Measurements from ENCODE around the gene CLVS2.

CLVS2 gene

GRCh38 chr6:123027408-123027807 is 31.4 kb downstream of the CLVS2 start:
- no peak for DNase-seq (ENCODE audit: low spot score)

DNA sequence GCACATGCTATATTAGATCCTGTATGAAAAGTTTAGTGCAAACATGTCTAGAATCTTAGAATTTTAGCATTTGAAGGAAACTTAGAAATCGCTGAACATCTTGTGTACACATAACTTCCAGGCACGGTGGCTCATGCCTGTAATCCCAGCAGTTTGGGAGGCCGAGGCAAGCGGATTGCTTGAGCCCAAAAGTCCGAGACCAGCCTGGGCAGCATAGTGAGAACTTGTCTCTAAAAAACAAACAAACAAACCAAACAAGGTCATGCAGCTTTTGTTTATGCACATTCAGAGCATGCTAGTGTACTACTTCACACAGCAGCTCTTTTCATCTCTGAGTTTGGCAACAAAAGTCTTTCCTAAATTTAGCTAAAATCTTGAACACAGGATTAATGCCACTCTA is 32.2 kb downstream of the CLVS2 start:
- DNase-seq (ENCODE audit: low spot score), result no peak

GRCh38 chr6:123030282-123030681 is 34.2 kb downstream of the CLVS2 start:
- DNase-seq (ENCODE audit: low spot score), result no peak

- DNase-seq (ENCODE audit: low spot score), result no peak
Measured at GRCh38 chr6:123036648-123037047, 40.6 kb downstream of the CLVS2 start.

DNA sequence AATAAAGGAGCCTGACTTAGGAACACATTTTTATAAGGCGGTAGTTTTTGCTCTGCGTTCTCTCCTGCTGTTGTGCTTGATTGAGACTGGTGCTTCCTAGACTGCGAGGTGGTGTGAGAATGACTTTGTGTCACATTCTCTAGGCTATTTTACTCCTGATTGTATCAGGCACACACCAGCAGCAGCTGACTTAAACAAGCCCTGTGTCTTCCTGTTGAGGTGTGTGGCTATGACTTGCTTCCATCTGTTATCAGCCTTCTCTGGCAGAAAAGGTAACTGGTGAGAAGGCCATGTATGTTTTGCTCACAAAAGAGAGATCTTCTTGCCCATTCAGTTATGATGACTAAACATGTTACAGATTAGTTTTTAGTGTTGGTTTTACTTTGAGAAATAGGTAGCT is 43.4 kb downstream of the CLVS2 start:
- DNase-seq (ENCODE audit: low spot score), result no peak

DNA sequence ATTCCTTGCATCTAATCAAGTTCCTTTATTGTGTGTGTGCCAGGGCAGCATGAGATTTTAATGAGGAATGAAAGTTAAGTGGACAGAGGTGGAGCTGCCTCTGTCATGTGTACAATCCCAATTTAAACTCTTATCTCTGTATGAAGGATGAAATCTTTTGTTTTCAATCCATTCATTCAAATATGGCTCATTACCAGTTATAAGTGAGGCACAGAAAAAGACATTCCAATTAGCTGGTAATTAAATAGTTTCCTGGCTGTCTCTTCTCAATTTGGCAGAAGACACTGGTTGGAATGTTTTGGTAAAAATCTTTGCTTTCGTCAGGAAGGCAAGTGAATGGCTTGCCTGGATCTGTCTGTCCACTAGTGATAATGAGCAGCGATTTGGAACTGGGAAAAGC is 46.4 kb downstream of the CLVS2 start:
- no peak for DNase-seq (ENCODE audit: low spot score)

- no peak for DNase-seq (ENCODE audit: low spot score)
Measured at GRCh38 chr6:123044341-123044860, 48.4 kb downstream of the CLVS2 start.

DNA sequence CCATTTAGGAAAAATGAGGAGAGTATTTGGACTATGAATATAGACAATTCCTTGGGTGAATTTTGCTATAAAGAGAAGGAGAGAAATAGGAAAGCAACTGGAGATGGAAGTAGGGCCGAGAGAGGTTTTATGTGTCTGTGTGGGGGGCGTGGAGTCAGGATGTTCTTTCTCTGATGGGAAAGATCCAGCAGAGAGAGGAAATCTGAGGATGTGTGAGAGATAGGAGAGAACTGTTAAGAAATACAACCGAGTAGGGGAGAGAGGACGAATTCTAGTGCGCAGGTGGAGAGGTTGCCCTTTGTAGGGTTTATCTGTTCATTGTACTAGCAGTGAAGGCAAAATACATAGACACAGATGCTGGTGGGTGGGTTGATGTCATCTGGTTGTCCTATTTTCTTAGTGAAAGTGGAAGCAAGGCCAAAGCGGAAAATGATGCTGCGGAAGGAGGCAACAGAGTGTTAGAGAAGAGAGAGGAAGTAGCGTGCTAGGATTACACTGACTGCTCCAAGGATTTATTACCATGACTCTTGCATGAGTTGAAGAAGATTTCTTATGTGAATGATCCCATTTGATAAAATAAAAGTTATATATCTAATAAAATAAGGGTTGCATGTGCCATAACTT is 57.7 kb downstream of the CLVS2 start:
- DNase-seq (ENCODE audit: low spot score), result no peak

DNA sequence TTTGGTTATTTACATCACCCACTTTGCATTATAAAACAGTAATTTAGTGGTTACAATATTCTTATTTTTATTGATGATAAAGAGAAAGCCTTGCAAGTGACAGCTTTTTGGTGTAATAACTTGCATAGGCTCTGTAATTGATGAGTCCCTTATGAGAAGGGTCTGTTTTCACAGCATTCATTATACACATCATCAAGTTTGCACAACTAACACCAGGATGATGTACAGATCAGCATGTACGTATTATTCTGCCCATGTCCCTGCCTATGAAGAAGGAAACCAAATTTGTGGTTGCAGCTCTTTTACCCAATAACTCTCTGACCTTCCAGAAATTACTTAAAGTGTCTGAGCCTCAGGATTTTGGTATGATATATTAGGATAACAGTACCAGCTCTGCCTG is 59.2 kb downstream of the CLVS2 start:
- DNase-seq (ENCODE audit: low spot score), result no peak

GRCh38 chr6:123062670-123063069 is 66.6 kb downstream of the CLVS2 start:
- DNase-seq (ENCODE audit: low spot score), result no peak

DNA sequence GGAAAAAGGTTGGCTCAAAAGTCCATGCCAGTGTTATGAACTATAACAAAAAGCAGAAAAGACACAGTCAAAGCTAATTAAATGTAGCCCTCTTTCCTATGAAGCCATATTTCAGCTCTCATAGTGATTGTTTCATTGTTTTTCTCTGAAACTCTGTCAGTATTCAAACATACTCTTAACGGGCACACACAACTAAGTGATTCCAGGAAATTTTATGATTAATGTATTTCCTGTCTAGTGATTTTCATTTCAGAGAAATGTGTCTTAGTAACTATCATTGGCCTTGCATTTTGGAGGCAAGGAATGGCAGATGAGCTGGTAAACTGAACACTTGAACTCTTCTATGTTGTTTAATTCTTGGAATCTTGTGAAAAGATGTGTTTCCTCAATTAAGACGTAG is 68.0 kb downstream of the CLVS2 start:
- no peak for DNase-seq (ENCODE audit: low spot score)

GRCh38 chr6:123074616-123075015 is 78.6 kb downstream of the CLVS2 start:
- no peak for DNase-seq (ENCODE audit: low spot score)

DNA sequence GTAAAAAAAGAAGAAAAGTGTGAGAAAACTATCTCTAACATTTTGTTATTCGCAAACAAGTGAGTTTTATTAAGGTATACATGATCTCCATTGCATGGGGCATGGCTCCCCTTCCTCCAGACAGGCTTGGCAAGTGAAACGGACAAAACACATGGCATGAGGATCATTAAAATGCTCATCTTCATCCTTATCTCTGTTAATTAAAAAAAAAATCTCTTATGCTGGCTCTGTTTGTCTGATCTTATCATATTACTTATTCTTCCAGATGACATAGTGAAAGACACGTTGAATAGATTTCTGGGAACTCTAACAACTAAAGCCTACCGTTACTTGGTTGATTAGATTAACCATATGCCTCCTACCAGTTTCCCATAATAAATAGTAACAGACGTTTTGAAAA is 89.4 kb downstream of the CLVS2 start:
- DNase-seq (ENCODE audit: low spot score), result no peak

DNA sequence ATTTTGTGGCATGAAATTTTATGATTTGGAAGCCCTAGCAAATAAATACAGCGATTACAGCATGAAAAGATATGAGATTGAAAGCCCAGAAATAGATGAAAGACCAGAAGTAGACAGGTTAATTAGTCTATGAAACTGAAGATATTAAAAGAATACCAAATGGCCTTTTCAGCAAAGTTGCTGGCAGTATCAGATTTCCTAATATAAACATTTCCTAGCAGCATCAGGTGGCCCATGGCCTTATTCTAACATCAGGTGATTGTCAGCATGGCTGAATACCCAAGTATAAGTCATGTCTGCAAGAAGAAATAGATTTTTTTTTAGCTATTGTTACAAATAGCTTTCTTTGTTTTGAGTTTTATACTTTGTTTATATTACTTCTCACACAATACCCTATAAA is 93.2 kb downstream of the CLVS2 start:
- DNase-seq (ENCODE audit: low spot score), result no peak

GRCh38 chr6:123091091-123091895 is 95.3 kb downstream of the CLVS2 start:
- DNase-seq (ENCODE audit: low spot score), result no peak

- DNase-seq (ENCODE audit: low spot score), result no peak
Measured at GRCh38 chr6:123091896-123092271, 95.8 kb downstream of the CLVS2 start.

- no peak for DNase-seq (ENCODE audit: low spot score)
Measured at GRCh38 chr6:123094795-123095194, 98.8 kb downstream of the CLVS2 start.

GRCh38 chr6:123105561-123105960 is 109.5 kb downstream of the CLVS2 start:
- no peak for DNase-seq (ENCODE audit: low spot score)

DNA sequence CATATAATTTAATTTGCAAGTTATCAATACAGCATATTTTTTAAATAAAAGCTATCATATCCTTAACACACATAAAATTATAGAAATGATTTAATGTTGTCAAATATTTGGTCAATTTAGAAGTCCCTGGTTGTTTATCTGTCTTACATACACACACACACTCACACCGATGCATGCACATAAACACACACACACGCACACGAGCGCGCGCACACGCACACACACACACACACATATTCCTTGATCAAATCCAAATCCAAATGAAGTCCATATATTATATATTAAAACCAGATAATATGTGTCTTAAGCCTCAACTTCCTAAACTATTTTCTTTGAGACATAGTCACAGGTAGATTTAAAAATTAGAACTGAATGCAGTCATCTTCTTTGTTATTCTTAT is 120.3 kb downstream of the CLVS2 start:
- no peak for DNase-seq (ENCODE audit: low spot score)

DNA sequence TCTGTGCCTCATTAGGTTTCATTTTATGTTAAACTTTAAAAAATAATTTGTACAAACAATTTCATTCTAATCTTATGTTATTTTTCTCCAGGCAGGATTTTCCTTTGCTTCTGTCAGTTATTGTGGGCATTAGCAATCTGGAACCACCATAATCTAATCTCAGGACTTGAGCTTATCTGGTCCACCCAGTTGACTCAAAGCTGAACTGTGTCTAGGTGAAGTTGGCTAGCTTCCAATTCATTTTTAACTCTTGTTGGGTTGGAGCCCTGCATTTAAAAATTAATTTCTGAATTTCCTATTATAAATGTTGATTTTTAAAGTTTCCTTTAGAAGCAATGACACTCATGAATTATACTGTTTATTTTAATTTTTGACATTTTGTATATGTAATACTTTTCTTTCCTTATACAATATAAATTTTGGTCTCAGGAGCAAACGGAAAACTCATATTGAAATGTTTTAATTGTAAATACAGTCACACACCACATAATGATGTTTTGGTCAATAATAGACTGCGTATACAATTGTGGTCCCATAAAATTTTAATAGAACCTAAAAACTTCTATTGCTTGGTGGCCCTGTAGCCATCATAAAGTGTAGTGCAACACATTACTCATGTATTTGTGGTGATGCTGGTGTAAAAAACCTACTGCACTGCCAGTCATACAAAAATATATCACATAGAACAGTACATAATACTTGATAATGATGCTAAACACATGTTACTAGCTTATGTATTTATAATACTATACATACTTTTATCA is 121.3 kb downstream of the CLVS2 start:
- DNase-seq (ENCODE audit: low spot score), result no peak

- DNase-seq (ENCODE audit: low spot score), result no peak
Measured at GRCh38 chr6:123118811-123119210, 122.8 kb downstream of the CLVS2 start.
